GM21515 (cell line): Measurements from ENCODE around the gene CHI3L2.

ENCODE experiments used
- ATAC-seq: cut with Tn5 transposase; IDR thresholded peaks from one replicate; pipeline ENCODE4 v1.9.1; 2021; ENCODE audit not compliant: unreplicated experiment

The CHI3L2 gene

GRCh38 chr1:111249960-111250359 lies 22.4 kb downstream of the CHI3L2 start:
- no peak for ATAC-seq

- no peak for ATAC-seq
These were observed 24.1 kb downstream of the CHI3L2 start for GRCh38 chr1:111251570-111251969.

DNA sequence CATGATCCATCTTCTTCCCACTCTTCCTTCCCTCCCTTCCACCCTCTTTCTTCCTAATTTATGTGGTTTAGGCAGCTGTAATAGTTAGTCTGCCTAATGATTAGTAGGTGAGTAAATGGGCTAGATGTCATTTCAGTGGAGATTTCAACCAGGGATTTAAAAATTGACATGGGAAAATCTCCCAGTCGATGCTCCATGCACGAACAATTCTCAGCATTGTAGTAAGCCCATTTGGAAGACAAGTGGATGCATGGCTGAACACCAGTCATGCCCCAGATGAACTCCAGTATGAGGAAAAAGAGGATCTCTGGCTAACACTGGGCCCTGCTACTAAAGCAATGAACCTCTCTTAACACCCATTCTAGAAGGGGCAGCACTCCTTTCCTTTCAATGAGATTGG lies 25.3 kb downstream of the CHI3L2 start:
- no peak for ATAC-seq

- ATAC-seq: no peak
These were observed 26.4 kb downstream of the CHI3L2 start for GRCh38 chr1:111253876-111254275.

DNA sequence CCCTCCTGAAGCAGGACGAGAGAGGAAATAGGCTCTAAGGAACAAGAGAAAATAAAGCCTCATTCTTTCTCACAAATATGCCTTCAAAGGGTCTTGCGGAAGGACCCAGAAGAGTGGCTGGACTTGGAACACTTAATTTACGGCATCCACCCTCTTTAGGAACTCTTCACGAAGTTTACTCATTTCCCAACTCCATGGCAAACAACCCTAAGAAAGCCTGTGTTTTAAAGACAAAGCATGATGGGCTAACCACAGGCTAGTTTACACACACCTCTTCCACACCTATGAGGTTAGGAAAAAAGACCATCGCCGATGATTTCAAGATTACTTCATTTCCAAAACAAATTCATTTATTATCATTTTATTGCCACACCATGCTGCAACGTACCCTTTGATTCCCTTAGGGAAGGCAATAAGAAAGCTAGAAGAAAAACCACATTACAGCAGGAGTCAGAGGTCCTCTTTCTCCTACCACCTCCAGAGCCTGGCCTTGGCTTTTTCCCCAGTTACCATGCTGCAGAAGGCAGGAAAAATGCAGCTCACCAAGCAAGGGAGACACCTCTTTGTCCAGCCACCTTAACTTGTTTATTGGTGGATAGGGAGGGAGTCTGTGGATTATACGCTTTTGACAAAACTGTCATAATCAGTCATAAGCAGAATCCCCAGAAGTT lies 29.6 kb downstream of the CHI3L2 start:
- ATAC-seq: no peak

DNA sequence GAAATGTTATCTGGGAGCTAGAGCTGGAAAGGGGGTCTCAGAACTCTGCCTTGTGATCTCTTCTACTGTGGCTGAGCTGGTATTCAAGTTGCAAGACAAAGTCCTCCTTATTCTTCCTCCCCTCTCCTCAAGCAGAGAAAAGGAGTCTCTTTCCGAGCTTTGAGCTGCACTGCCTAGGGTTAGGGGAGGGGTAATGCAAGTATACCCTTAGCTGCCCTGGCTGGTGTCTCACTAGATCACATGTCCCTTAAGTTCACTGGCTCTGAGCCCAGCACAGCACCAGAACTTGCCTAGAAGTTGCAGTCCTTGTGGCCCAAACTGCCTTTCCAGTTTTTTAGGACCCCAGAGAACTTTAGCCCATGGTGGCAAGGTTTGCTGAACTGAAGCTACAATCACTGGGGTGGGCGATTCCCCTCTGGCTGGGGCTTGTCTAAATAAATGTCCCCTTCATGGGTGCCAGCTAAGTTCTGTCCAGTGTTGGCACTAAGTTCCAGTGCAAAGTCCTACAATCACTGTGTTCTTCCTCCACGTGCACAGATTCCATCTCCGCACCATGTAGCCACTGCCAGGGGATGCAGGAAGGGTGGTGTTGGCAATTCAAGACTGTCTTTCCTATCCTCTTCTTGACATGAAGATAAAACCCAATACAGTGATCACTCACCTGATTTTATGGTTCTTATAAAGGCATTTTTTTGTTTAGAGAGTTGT lies 40.4 kb downstream of the CHI3L2 start:
- ATAC-seq: no peak

GRCh38 chr1:111269825-111270406 lies 42.4 kb downstream of the CHI3L2 start:
- ATAC-seq: no peak

- no peak for ATAC-seq
These were observed 43.4 kb downstream of the CHI3L2 start for GRCh38 chr1:111270771-111271463.

GRCh38 chr1:111271464-111271801 lies 43.9 kb downstream of the CHI3L2 start:
- ATAC-seq: no peak

DNA sequence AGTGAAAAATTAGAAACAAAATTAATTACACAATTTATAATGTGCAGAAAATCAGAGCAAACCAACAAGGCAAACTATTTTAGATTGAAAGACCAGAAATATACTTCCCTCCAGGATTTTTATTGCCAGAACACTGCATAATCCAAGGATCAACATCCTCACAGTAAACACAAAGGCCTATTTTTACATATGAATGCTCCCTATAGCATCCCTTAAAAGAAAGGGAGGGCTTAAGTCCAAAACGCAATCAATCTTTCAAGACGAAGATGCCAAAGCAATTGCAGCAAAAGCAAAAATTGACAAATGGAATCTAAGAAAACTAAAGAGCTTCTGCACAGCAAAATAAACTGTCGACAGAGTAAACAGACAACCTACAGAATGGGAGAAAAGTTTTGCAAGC lies 44.6 kb downstream of the CHI3L2 start:
- ATAC-seq: no peak

GRCh38 chr1:111274653-111275052 lies 47.1 kb downstream of the CHI3L2 start:
- no peak for ATAC-seq

DNA sequence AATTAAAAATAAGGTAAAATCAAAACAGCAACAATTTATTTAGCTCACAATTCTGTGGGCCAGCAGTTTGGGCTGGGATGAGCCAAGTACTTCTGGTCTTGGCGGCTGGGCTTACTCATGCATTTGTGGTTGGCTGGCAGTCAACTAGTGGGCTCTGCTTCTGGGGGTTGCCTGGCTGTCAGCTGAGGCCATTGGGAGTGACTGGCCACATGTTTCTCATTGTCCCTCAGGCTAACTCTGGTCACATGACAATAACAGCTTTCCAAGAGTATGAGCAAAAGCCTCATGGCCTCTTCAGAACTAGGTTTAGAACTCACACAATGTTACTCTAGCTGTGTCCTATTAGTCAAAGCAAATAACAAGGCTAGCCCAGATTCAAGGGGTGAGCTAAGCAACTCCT lies 47.6 kb downstream of the CHI3L2 start:
- ATAC-seq: no peak

GRCh38 chr1:111275780-111276433 lies 48.4 kb downstream of the CHI3L2 start:
- ATAC-seq: no peak

DNA sequence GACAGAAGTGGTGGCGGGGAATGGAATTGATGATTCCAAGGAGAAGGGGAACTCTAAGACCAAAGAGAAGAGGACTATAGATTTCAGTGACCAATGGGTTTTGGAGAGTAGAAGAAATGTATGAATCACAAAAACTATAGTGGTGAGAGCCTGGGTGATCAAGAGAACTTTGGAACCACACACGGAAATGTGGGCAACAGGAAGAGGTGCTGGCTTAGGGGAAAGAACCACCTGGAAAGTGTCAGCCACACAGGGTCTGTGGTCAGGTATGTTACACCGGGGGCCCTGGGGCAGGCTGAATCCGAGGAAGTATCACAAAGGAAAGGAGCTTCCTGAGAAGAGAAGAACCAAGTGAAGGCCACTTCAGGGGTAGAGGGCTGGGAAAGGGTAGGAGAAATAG lies 51.6 kb downstream of the CHI3L2 start:
- no peak for ATAC-seq

- no peak for ATAC-seq
These were observed 52.8 kb downstream of the CHI3L2 start for GRCh38 chr1:111280267-111280666.

GRCh38 chr1:111281411-111281810 lies 53.9 kb downstream of the CHI3L2 start:
- no peak for ATAC-seq

GRCh38 chr1:111283838-111284237 lies 56.3 kb downstream of the CHI3L2 start:
- ATAC-seq: no peak

DNA sequence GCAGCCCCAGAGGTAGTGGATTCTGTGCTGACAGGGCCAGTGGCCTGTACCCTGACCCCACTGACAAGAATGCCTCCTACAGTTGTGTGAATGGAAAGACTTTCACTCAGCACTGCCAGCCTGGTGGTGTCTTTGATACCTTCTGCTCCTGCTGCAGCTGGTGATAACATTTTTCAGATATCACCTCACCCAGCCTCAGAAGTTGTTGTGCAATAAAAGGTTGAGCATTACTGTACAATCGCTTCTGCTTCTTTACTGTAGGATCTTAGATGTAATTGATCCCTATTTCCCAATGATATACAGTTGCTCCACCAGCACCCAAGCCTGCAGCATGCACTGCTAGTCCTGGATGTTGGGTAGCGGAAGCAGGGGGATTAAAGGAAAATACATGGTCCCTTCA lies 58.4 kb downstream of the CHI3L2 start:
- no peak for ATAC-seq

DNA sequence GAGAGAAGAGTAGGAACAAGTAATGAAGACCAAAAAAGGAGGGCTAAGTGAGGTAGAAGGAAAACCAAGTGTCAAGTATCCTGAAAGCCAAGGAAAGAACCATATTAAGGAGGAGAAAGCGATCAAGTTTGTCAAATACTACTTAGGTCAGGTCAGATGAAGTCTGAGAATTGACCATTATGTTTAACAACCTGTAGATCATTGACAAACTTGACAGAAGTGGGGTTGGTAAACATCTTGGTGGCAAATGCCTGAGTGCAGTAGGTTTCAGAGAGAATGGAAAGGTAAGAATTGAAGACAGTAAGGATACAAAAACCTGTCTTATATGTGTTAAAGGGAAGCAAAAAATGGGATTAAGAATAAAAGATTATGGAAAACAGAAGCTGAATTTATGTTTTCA lies 59.4 kb downstream of the CHI3L2 start:
- no peak for ATAC-seq

DNA sequence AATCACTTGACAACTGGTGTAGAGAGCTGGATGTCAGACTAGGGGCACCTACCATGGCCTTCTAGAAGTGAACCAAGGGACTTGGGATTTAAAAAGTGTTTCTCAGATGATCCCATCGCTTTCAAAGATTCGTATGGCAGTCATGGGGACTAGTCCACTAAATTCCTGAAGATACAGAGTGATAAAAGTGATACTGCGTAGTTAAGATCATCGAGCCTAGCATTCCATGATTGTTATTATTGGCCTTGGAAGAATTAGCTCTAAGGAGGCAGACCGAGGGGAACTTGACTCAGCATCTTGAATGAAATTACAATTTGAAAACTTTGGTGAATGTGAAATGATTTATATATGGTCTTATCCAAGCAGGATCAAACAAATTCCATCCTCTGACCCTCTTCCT lies 61.9 kb downstream of the CHI3L2 start:
- no peak for ATAC-seq

- no peak for ATAC-seq
These were observed 62.6 kb downstream of the CHI3L2 start for GRCh38 chr1:111290104-111290503.
